Keratinocyte (primary cell): ENCODE measurements around the gene STAC2. TPM values are rescaled to one million over a fixed set of nuclear protein-coding genes. Genes with fewer than 3 reads are reported as not detected.

Experiments used
- DNase-seq: peaks from one replicate; pipeline ENCODE4 v3.0.0-alpha.2; 2011; ENCODE audit warnings: low read depth, missing footprints, low spot score
- FAIRE-seq: peaks from 2 replicates; lab custom pipeline; 2011; peaks lifted over from hg19 to GRCh38; lab: Jason Lieb, UNC
- H2AFZ ChIP-seq: 2 replicates; pipeline ENCODE4 v1.6.0; 2012; ENCODE audit warnings: low read length, control low read depth, inconsistent platforms; ENCODE audit not compliant: control insufficient read depth
- H3K27ac ChIP-seq: 2 replicates; pipeline ENCODE4 v1.5.1; 2011; ENCODE audit warnings: low read length; ENCODE audit not compliant: control insufficient read depth, insufficient read depth
- H3K27me3 ChIP-seq: 3 replicates; pipeline ENCODE4 v1.6.0; 2011; ENCODE audit warnings: low read length; ENCODE audit not compliant: control insufficient read depth, insufficient read depth; ENCODE audit errors: extremely low read depth
- H3K36me3 ChIP-seq, 2 experiments: 2 replicates in 1 of 2; 3 replicates in 1 of 2; pipeline ENCODE4 v1.5.1; 2011; ENCODE audit warnings: low read length in 2 of 2, mild to moderate bottlenecking in 1 of 2; ENCODE audit not compliant: control insufficient read depth in 2 of 2, insufficient read depth in 2 of 2; ENCODE audit errors: extremely low read depth in 1 of 2
- H3K4me1 ChIP-seq: 3 replicates; pipeline ENCODE4 v1.5.1; 2011; ENCODE audit warnings: low read length; ENCODE audit not compliant: control insufficient read depth, insufficient read depth; ENCODE audit errors: extremely low read depth
- H3K4me2 ChIP-seq: 3 replicates; pipeline ENCODE4 v1.6.0; 2011; ENCODE audit warnings: low read depth, low read length; ENCODE audit not compliant: control insufficient read depth, insufficient read depth; ENCODE audit errors: extremely low read depth
- H3K4me3 ChIP-seq, 3 experiments: fragments of 200-600 bp in 1 of 3; sonication (generic) in 1 of 3; 2 replicates in 2 of 3; 3 replicates in 1 of 3; pipeline ENCODE4 v1.5.1; 2011 to 2016; ENCODE audit warnings: low read length in 3 of 3, mild to moderate bottlenecking in 3 of 3, control low read depth in 2 of 3, inconsistent platforms in 1 of 3, low read depth in 1 of 3, mixed read lengths in 1 of 3, mixed run types in 1 of 3, moderate library complexity in 1 of 3; ENCODE audit not compliant: control insufficient read depth in 2 of 3, insufficient read depth in 2 of 3; ENCODE audit errors: extremely low read depth in 1 of 3
- H3K79me2 ChIP-seq: 2 replicates; pipeline ENCODE4 v1.6.0; 2012; ENCODE audit warnings: low read length; ENCODE audit not compliant: control insufficient read depth, insufficient read depth
- H3K9ac ChIP-seq: 3 replicates; pipeline ENCODE4 v1.6.0; 2011; ENCODE audit warnings: low read length; ENCODE audit not compliant: control insufficient read depth, insufficient read depth; ENCODE audit errors: extremely low read depth
- H3K9me1 ChIP-seq: 3 replicates; pipeline ENCODE4 v1.6.0; 2011; ENCODE audit warnings: low read length; ENCODE audit not compliant: control insufficient read depth, insufficient read depth; ENCODE audit errors: extremely low read depth
- H3K9me3 ChIP-seq: 2 replicates; pipeline ENCODE4 v1.5.1; 2012; ENCODE audit warnings: low read depth, low read length; ENCODE audit not compliant: control insufficient read depth
- H4K20me1 ChIP-seq: 3 replicates; pipeline ENCODE4 v1.6.0; 2011; ENCODE audit warnings: low read length; ENCODE audit not compliant: control insufficient read depth, insufficient read depth; ENCODE audit errors: extremely low read depth
- EZH2 ChIP-seq: IDR thresholded peaks from one replicate; pipeline ENCODE4 v1.6.1; 2012; ENCODE audit warnings: inconsistent platforms, mild to moderate bottlenecking, low read length, moderate library complexity
- dilution Hi-C: fragments of 300-500 bp; cut with MboI; formaldehyde crosslinking; loops from one replicate; pipeline ENCODE4 v1.7.0; 2020; ENCODE audit warnings: low sequenced_read_pairs; ENCODE audit not compliant: extremely low pct_ligation_motif_present
- polyA plus RNA-seq, 5 experiments: library from polyadenylated mRNA; depleted of rRNA in 3 of 5; stranded (reverse) in 3 of 5; stranded (forward) in 1 of 5; unstranded in 1 of 5; fragments of >200 nt; gene quantifications; 1 replicate in 1 of 5; 2 replicates in 3 of 5; 3 replicates in 1 of 5; pipeline versions ENCODE4 v1.2.1 to v1.2.3, GENCODE V29; 2011 to 2012; ENCODE audit warnings: missing spikeins in 2 of 5, low read depth in 1 of 5, low replicate concordance in 1 of 5
- TF ChIP-seq, protein P1 (sequence below), 3 experiments: IDR thresholded peaks in 1 of 3; conservative IDR thresholded peaks in 1 of 3; optimal IDR thresholded peaks in 1 of 3; 2 replicates in 2 of 3; 3 replicates in 1 of 3; pipeline versions ENCODE3 to v1.5.1; 2011; ENCODE audit warnings: low read length in 3 of 3, mild to moderate bottlenecking in 3 of 3, moderate library complexity in 2 of 3, control low read depth in 1 of 3, inconsistent platforms in 1 of 3; ENCODE audit not compliant: insufficient read depth in 2 of 3; ENCODE audit errors: extremely low read depth in 1 of 3

Gene STAC2
- polyA plus RNA-seq, 1 donor (not counting 4 experiments of a cell fraction or from before 2014, with no cell fraction given): not detected

DNA sequence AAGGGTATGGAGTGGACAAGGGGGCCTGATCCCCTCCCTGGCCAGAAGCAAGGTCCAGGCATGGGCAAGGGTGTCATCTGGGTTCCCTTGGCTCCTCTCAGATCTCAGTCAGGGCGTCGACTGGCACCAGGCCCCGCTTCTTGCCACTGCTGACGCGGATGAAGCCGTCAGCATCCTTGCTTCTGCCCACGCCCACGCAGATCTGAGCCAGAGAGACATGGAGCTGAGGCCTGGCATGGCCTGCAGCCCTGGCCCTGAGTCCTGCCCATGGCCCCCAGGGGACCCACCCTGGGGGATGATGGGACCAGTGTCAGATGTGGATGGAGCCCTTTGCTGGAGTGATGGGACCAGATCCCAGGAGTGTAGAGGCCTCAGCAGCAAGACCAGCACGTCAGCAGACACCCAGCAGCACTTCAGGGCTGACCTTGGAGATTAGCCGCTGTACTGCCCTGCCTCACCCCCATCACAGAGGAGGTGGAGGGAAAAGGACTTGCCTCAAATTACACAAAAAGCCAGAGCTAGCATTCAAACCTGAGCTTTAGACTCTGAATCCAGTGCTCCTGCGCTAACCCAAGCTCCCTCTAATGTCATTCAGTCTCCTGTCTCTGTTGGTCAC is 13.4 kb downstream of the STAC2 start:
- H3K4me1 ChIP-seq: peaks cover 10% of the 10 kb centered on the region
- no peak overlapping the region for H2AFZ ChIP-seq
- FAIRE-seq: no peak
- H3K4me2 ChIP-seq: no peak overlapping the region
- H3K9ac ChIP-seq: no peak overlapping the region
- no peak overlapping the region for H3K27ac ChIP-seq
- dilution Hi-C loops: no loop called here
- H4K20me1 ChIP-seq: no peaks in the 10 kb centered on the region
- H3K79me2 ChIP-seq: no peaks in the 10 kb centered on the region
- peaks cover 44% of the 10 kb centered on the region for H3K27me3 ChIP-seq
- DNase-seq: no peak
- no peaks in the 10 kb centered on the region for H3K36me3 ChIP-seq
- no peaks in the 10 kb centered on the region for H3K9me3 ChIP-seq
- TF ChIP-seq, protein P1, sequence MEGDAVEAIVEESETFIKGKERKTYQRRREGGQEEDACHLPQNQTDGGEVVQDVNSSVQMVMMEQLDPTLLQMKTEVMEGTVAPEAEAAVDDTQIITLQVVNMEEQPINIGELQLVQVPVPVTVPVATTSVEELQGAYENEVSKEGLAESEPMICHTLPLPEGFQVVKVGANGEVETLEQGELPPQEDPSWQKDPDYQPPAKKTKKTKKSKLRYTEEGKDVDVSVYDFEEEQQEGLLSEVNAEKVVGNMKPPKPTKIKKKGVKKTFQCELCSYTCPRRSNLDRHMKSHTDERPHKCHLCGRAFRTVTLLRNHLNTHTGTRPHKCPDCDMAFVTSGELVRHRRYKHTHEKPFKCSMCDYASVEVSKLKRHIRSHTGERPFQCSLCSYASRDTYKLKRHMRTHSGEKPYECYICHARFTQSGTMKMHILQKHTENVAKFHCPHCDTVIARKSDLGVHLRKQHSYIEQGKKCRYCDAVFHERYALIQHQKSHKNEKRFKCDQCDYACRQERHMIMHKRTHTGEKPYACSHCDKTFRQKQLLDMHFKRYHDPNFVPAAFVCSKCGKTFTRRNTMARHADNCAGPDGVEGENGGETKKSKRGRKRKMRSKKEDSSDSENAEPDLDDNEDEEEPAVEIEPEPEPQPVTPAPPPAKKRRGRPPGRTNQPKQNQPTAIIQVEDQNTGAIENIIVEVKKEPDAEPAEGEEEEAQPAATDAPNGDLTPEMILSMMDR (optimal IDR thresholded peaks at IDR 0.05 in 1 of 3, IDR thresholded peaks at IDR 0.05 in 1 of 3, conservative IDR thresholded peaks at IDR 0.05 in 1 of 3; ENCODE audit: extremely low read depth in 1 of 3, insufficient read depth in 2 of 3, low read length in 3 of 3): no peak
- TF ChIP-seq EZH2: no peak
- H3K9me1 ChIP-seq: no peaks in the 10 kb centered on the region
- no peak overlapping the region for H3K4me3 ChIP-seq

DNA sequence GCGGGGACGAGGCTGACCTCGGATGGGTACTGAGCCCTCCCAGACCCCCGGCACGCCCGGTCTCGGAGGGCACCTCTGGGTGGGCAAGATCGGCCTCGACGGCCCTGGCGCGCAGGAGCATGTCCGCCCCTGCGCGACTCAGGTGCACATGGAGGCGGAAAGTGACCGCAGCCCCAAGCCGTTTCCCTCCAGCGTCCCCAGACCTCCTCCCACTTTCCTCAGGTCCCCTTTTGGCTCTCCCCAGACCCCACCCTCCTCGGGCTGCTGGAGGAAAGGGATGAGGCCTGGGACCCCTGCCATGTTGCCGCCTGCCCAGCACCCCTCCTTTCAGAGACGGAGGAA is 15.7 kb downstream of the STAC2 start:
- Histone ChIP-seq H2AFZ (peak overlapping the region; percentile 26), H3K36me3 (peaks cover 0 to under 1% of the 10 kb centered on the region in 2 experiments), H3K9me3 (no peaks in the 10 kb centered on the region), H3K4me2 (peak overlapping the region; percentile 6), H3K27ac (no peak overlapping the region), H4K20me1 (no peaks in the 10 kb centered on the region), H3K27me3 (peaks cover 44% of the 10 kb centered on the region), H3K9me1 (no peaks in the 10 kb centered on the region), H3K9ac (peak overlapping the region; percentile 28), H3K4me1 (peaks cover 10% of the 10 kb centered on the region), H3K79me2 (no peaks in the 10 kb centered on the region), H3K4me3 (no peak overlapping the region)
- dilution Hi-C loops: no loop called here
- DNase-seq: no peak
- no peak for FAIRE-seq
- TF ChIP-seq, protein P1 (optimal IDR thresholded peaks at IDR 0.05 in 1 of 3, IDR thresholded peaks at IDR 0.05 in 1 of 3, conservative IDR thresholded peaks at IDR 0.05 in 1 of 3; ENCODE audit: extremely low read depth in 1 of 3, insufficient read depth in 2 of 3, low read length in 3 of 3): no peak
- TF ChIP-seq EZH2: no peak
